Nephron (organoid): ENCODE measurements around the gene SAMD11.
A peak's percentile ranks its signal among the peaks of the same experiment; 100 is the strongest.

ENCODE experiments used
- H3K27ac Mint-ChIP-seq, 3 experiments: 2 replicates each; pipeline ENCODE4 v1.8.0; 2020; ENCODE audit warnings: mixed read lengths in 3 of 3, mild to moderate bottlenecking in 2 of 3, moderate library complexity in 1 of 3
- H3K27me3 Mint-ChIP-seq: 2 replicates; pipeline ENCODE4 v1.8.0; 2021; ENCODE audit warnings: low read depth, mild to moderate bottlenecking, moderate library complexity, mixed read lengths
- H3K36me3 Mint-ChIP-seq: 2 replicates; pipeline ENCODE4 v1.8.0; 2020; ENCODE audit warnings: low read depth, mixed read lengths
- H3K4me1 Mint-ChIP-seq: 2 replicates; pipeline ENCODE4 v1.8.0; 2020; ENCODE audit warnings: mixed read lengths
- H3K4me3 Mint-ChIP-seq, 3 experiments: 2 replicates each; pipeline ENCODE4 v1.8.0; 2020; ENCODE audit warnings: mild to moderate bottlenecking in 3 of 3, mixed read lengths in 3 of 3, moderate library complexity in 2 of 3
- H3K9me3 Mint-ChIP-seq: 2 replicates; pipeline ENCODE4 v1.8.0; 2020; ENCODE audit warnings: mixed read lengths
- CTCF ChIP-seq, 3 experiments: fragments of 200-600 bp; sonication (generic); IDR thresholded peaks; one replicate each; pipeline ENCODE4 v1.5.0; 2021; ENCODE audit warnings: antibody characterized with exemption in 3 of 3; ENCODE audit not compliant: unreplicated experiment in 3 of 3

The SAMD11 gene

DNA sequence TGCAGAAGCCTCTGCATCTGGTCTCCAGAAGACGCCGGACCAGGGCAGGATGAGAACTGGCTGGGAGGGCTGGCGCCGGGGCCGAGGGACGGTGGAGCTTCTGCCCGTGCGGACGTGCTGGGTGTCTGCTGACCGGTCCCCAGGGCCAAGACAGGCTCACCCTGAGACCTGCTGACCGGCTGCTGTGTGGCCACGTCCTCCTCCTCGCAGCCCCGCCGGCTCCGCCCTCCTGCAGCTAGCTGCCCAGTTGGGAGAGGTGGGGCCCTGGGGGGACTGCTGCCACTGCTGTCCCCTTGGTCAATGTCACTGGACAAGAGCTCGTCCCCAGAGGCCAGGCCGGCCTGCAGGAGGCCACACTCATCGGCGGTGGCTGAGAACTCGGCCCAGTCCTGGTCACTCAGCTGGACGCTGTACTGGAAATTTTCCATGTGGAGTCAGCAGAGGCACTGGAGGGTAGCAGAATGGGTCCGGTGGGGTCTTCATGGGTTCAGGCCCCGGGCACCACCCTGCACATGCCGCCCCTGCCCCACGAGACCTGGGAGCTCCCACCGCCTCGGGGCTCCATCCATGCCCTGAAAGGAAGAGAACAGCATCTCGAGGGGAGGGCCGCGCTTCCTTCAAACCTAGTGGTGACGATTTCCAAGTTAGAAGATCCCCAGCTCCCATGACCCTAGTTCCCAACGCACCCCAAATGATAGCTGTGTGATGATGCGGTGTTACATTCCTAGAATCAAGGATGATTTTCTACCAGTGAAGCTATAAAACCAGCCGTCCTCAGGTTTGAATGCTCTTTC lies 57.1 kb downstream of the SAMD11 start:
- no peak for TF ChIP-seq CTCF (IDR thresholded peaks at IDR 0.05; ENCODE audit: unreplicated experiment in 3 of 3)
- H3K27ac Mint-ChIP-seq: no peak overlapping the region
- peaks cover 35% of the 10 kb centered on the region for H3K27me3 Mint-ChIP-seq
- peaks cover 6% of the 10 kb centered on the region for H3K4me1 Mint-ChIP-seq
- H3K9me3 Mint-ChIP-seq: peaks cover 3% of the 10 kb centered on the region
- H3K36me3 Mint-ChIP-seq: peaks cover 4% of the 10 kb centered on the region
- H3K4me3 Mint-ChIP-seq: no peak overlapping the region

DNA sequence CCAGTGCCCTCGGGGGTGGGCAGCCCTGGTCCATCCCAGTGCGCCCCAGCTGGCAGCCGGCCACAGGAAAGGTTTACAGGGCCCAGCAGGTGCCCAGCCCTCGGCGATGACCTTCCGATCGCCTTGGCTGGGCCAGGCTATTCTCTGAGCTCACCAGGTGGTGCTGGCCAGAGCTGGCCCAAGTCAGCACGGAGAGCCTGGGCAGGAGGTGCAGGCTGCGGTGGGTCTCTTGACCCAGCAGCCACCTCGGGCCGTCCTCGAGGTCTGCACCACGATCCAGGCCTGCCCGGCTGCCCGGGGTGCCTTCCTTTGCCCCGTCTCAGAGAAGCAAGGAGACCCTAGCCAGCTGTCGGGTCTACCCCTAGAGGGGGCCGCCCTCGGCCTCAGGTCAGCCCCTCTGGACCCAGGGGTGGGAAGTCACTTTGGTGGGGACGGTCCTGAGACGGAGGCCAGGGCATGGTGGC lies 57.8 kb downstream of the SAMD11 start:
- peaks cover 6% of the 10 kb centered on the region for H3K4me1 Mint-ChIP-seq
- H3K9me3 Mint-ChIP-seq: peaks cover 3% of the 10 kb centered on the region
- peaks cover 4% of the 10 kb centered on the region for H3K36me3 Mint-ChIP-seq
- H3K27ac Mint-ChIP-seq: no peak overlapping the region
- no peak overlapping the region for H3K4me3 Mint-ChIP-seq
- no peak for TF ChIP-seq CTCF (IDR thresholded peaks at IDR 0.05; ENCODE audit: unreplicated experiment in 3 of 3)
- H3K27me3 Mint-ChIP-seq: peaks cover 41% of the 10 kb centered on the region

- H3K27ac Mint-ChIP-seq: no peak within 1 kb of the TSS
- TF ChIP-seq CTCF (IDR thresholded peaks at IDR 0.05; ENCODE audit: unreplicated experiment in 3 of 3): no peak
- peaks cover 41% of the 10 kb centered on the region for H3K27me3 Mint-ChIP-seq
These were observed 58.3 kb downstream of the SAMD11 start, which contains the start of gene PERM1 for GRCh38 chr1:981955-982558. PERM1 (minus strand) TSS chr1:982093; CDS start chr1:981029, 1,064 bp downstream.

DNA sequence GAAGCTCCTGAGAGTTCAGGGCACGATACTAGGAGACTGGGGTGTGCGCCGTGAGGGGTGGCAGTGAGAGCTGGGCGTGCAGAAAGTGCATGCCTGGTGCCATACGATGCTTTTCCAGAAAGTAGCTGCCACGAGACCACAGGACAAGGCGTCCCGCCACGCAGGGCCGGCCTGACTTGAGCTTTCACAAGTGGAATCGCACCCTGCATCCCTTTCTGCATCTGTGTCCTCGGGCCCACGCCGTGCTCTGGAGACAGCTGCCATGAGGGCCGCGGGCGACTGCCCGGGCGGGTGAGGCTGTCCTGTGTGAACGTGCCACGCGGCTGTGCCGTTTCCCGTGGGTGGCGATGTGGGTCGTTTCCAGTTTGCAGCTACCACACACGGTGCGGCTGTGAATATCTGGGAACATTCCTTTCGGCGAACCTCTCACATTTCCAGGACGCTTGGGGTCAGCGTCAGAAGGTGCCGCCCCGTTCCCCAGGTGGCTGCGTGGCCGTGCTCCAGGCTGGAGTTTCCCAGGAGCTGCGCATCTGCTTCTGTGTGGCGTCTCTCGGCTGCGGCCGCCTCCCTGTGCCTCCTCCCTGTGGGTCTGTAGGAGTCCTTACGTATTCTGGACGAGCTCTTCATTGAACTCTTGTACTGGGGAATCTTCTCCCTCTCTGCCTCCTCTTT lies 59.2 kb downstream of the SAMD11 start:
- Mint-ChIP-seq H3K27ac (no peak overlapping the region), H3K9me3 (peaks cover 4% of the 10 kb centered on the region), H3K27me3 (peaks cover 41% of the 10 kb centered on the region), H3K36me3 (peaks cover 4% of the 10 kb centered on the region), H3K4me1 (peaks cover 6% of the 10 kb centered on the region), H3K4me3 (no peak overlapping the region)
- TF ChIP-seq CTCF (IDR thresholded peaks at IDR 0.05; ENCODE audit: unreplicated experiment in 3 of 3): no peak

More at GRCh38 chr1:981955-982558, 58.3 kb downstream of the SAMD11 start, which contains the start of gene PERM1:
- Mint-ChIP-seq H3K4me1 (peaks cover 6% of the 10 kb centered on the region), H3K4me3 (no peak within 1 kb of the TSS), H3K9me3 (peaks cover 3% of the 10 kb centered on the region), H3K36me3 (peaks cover 4% of the 10 kb centered on the region)

GRCh38 chr1:983798-984475 lies 60.2 kb downstream of the SAMD11 start:
- Mint-ChIP-seq H3K4me1 (peaks cover 6% of the 10 kb centered on the region), H3K36me3 (no peaks in the 10 kb centered on the region), H3K27me3 (peaks cover 43% of the 10 kb centered on the region), H3K4me3 (peak overlapping the region in 1 of 3 experiments; percentile 21), H3K27ac (no peak overlapping the region), H3K9me3 (peaks cover 7% of the 10 kb centered on the region)
- peak; percentile 95 to 96 (median 95) for TF ChIP-seq CTCF (IDR thresholded peaks at IDR 0.05; ENCODE audit: unreplicated experiment in 3 of 3)
